Suprapubic skin (tissue), 4 donors: ENCODE data around the gene DNAAF1. TPM values are rescaled to one million over a fixed set of nuclear protein-coding genes. Genes with fewer than 3 reads are reported as not detected.
A peak's percentile ranks its signal among the peaks of the same experiment; 100 is the strongest.
"Not testable (repeated sequence)": the region's sequence is repeated elsewhere in the genome, so short reads cannot be mapped to it uniquely, and the experiment has no call there.

ENCODE experiments used
- DNase-seq, 2 donors: peaks; one replicate each; pipeline ENCODE4 v3.0.0-alpha.2; 2019; ENCODE audit warnings: low spot score in 2 of 2
- H3K27ac ChIP-seq: fragments of 200-600 bp; sonication (generic); one replicate; pipeline ENCODE4 v1.5.1; 2019
- H3K27me3 ChIP-seq: fragments of 200-600 bp; sonication (generic); one replicate; pipeline ENCODE4 v1.5.1; 2019
- H3K36me3 ChIP-seq: fragments of 200-600 bp; sonication (generic); one replicate; pipeline ENCODE4 v1.5.1; 2019
- H3K4me1 ChIP-seq: fragments of 200-600 bp; sonication (generic); one replicate; pipeline ENCODE4 v1.5.1; 2019
- H3K4me3 ChIP-seq: fragments of 200-600 bp; sonication (generic); one replicate; pipeline ENCODE4 v1.5.1; 2019; ENCODE audit warnings: mild to moderate bottlenecking
- H3K9me3 ChIP-seq: fragments of 200-600 bp; sonication (generic); one replicate; pipeline ENCODE4 v1.5.1; 2019
- CTCF ChIP-seq, 2 donors: fragments of 200-600 bp in 1 of 2; fragments of 450-650 bp in 1 of 2; sonication (generic) in 1 of 2; IDR thresholded peaks; one replicate each; pipeline ENCODE4 v1.5.1; 2016 to 2019; ENCODE audit warnings: antibody characterized with exemption in 2 of 2, mild to moderate bottlenecking in 1 of 2, moderate library complexity in 1 of 2
- EP300 ChIP-seq: sonication (generic); formaldehyde crosslinking; IDR thresholded peaks from one replicate; pipeline ENCODE4 v1.6.1; 2017; ENCODE audit warnings: antibody characterized with exemption
- POLR2A ChIP-seq, 2 donors: fragments of 450-650 bp; IDR thresholded peaks; one replicate each; pipeline ENCODE4 v1.6.1; 2017; ENCODE audit warnings: antibody characterized with exemption in 2 of 2, mild to moderate bottlenecking in 2 of 2, moderate library complexity in 2 of 2
- POLR2AphosphoS5 ChIP-seq, 3 donors: sonication (generic); formaldehyde crosslinking; IDR thresholded peaks; one replicate each; pipeline ENCODE4 v1.6.1; 2017; ENCODE audit warnings: antibody characterized with exemption in 3 of 3
- WGBS: methylation state at CpG from one replicate; pipeline ENCODE4 v1.1.5; 2018; 5-methylcytosine and 5-hydroxymethylcytosine counted together
- total RNA-seq, 4 donors: library from RNA; depleted of rRNA; stranded (reverse); fragments of >200 nt; gene quantifications; one replicate each; pipeline ENCODE4 v1.1.0, GENCODE V29; 2016

The DNAAF1 gene
- total RNA-seq, 4 donors from 2014 or later, result 0.72 to 0.89 TPM; not detected in 2

GRCh38 chr16:84110527-84110926 lies 34.6 kb upstream of the DNAAF1 start:
- Histone ChIP-seq H3K36me3 (peaks cover 3% of the 10 kb centered on the region), H3K27me3 (no peaks in the 10 kb centered on the region), H3K9me3 (no peaks in the 10 kb centered on the region), H3K27ac (no peak overlapping the region), H3K4me1 (peaks cover 19% of the 10 kb centered on the region), H3K4me3 (no peak overlapping the region)
- WGBS, result 92% methylated on average over 3 of the region's 3 CpGs
- TF ChIP-seq EP300, result no peak
- no peak for TF ChIP-seq CTCF (IDR thresholded peaks at IDR 0.05)
- no peak for TF ChIP-seq POLR2AphosphoS5 (IDR thresholded peaks at IDR 0.05)
- TF ChIP-seq POLR2A (IDR thresholded peaks at IDR 0.05), result no peak
- DNase-seq, result no peak

- peaks cover 23% of the 10 kb centered on the region for H3K4me1 ChIP-seq
- no peak for DNase-seq
- 68% methylated on average over 3 of the region's 3 CpGs for WGBS
- peaks cover 3% of the 10 kb centered on the region for H3K36me3 ChIP-seq
- no peak overlapping the region for H3K4me3 ChIP-seq
- H3K27me3 ChIP-seq, result no peaks in the 10 kb centered on the region
- H3K27ac ChIP-seq, result no peak overlapping the region
- TF ChIP-seq POLR2A (IDR thresholded peaks at IDR 0.05) (no peak), CTCF (IDR thresholded peaks at IDR 0.05) (no peak), POLR2AphosphoS5 (IDR thresholded peaks at IDR 0.05) (no peak), EP300 (no peak)
- no peaks in the 10 kb centered on the region for H3K9me3 ChIP-seq
Measured at GRCh38 chr16:84111525-84111924, 33.6 kb upstream of the DNAAF1 start.

- H3K4me3 ChIP-seq, H3K27me3 ChIP-seq, H3K27ac ChIP-seq, H3K9me3 ChIP-seq, DNase-seq, H3K36me3 ChIP-seq: not testable (repeated sequence)
- 90% methylated on average over 3 of the region's 3 CpGs for WGBS
- peaks cover 23% of the 10 kb centered on the region for H3K4me1 ChIP-seq
Measured at GRCh38 chr16:84111949-84112348, 33.2 kb upstream of the DNAAF1 start.

- TF ChIP-seq EP300 (no peak), POLR2A (IDR thresholded peaks at IDR 0.05) (no peak), POLR2AphosphoS5 (IDR thresholded peaks at IDR 0.05) (no peak), CTCF (IDR thresholded peaks at IDR 0.05) (peak; percentile 25 to 50)
- no peaks in the 10 kb centered on the region for H3K9me3 ChIP-seq
- DNase-seq, result no peak
Measured at GRCh38 chr16:84115919-84116719, 29.0 kb upstream of the DNAAF1 start.

GRCh38 chr16:84116720-84117493 lies 28.2 kb upstream of the DNAAF1 start, which contains the start of gene MBTPS1:
TSS of gene MBTPS1 (minus strand) at chr16:84116942. CDS start at chr16:84101783, 15,159 bp downstream.
- Histone ChIP-seq H3K27ac (peak within 1 kb of the TSS; percentile 97), H3K4me1 (peaks cover 37% of the 10 kb centered on the region), H3K9me3 (no peaks in the 10 kb centered on the region), H3K27me3 (no peaks in the 10 kb centered on the region), H3K36me3 (no peaks in the 10 kb centered on the region), H3K4me3 (peak within 1 kb of the TSS; percentile 67)
- peak; percentile 98 for DNase-seq
- WGBS, result 0% methylated on average over 7 of the region's 94 CpGs
- TF ChIP-seq CTCF (IDR thresholded peaks at IDR 0.05) (no peak), EP300 (no peak), POLR2A (IDR thresholded peaks at IDR 0.05) (peak in 1 of 2 donors; percentile 65), POLR2AphosphoS5 (IDR thresholded peaks at IDR 0.05) (peak in 2 of 3 donors; percentile 32 to 92)

More at GRCh38 chr16:84115919-84116719, 29.0 kb upstream of the DNAAF1 start:
- Histone ChIP-seq H3K4me1 (peaks cover 41% of the 10 kb centered on the region), H3K4me3 (peak overlapping the region; percentile 67), H3K27me3 (no peaks in the 10 kb centered on the region), H3K27ac (peak overlapping the region; percentile 97), H3K36me3 (no peaks in the 10 kb centered on the region)
- WGBS, result 5% methylated on average over 18 of the region's 57 CpGs
